HepG2 (cell line): ENCODE results near the gene BARX2. TPM values are rescaled to one million over a fixed set of nuclear protein-coding genes. Genes with fewer than 3 reads are reported as not detected.

Source experiments
- ATRX ChIP-seq: sonication (generic); formaldehyde crosslinking; IDR thresholded peaks from 2 replicates; pipeline ENCODE4 v1.4.0; 2020; ENCODE audit warnings: missing genetic modification reagents, borderline replicate concordance
- CENPX ChIP-seq: sonication (generic); formaldehyde crosslinking; IDR thresholded peaks from 2 replicates; pipeline ENCODE4 v1.9.0; 2021; ENCODE audit warnings: mild to moderate bottlenecking, missing genetic modification reagents, moderate library complexity
- FIP1L1 ChIP-seq: fragments of 200-400 bp; formaldehyde crosslinking; IDR thresholded peaks from 2 replicates; pipeline ENCODE4 v1.6.1; 2018; ENCODE audit warnings: low read depth, mild to moderate bottlenecking, low read length, moderate library complexity, borderline replicate concordance; ENCODE audit not compliant: insufficient read depth
- FOXO1 ChIP-seq: sonication (generic); formaldehyde crosslinking; IDR thresholded peaks from 2 replicates; pipeline ENCODE4 v1.4.0; 2020; ENCODE audit warnings: missing genetic modification reagents
- FOXP1 ChIP-seq, 2 experiments: fragments of 450-650 bp in 1 of 2; IDR thresholded peaks; 2 replicates each; pipeline ENCODE4 v1.6.1; 2017 to 2018; ENCODE audit warnings: antibody characterized with exemption in 1 of 2
- JUNB ChIP-seq: sonication (generic); formaldehyde crosslinking; IDR thresholded peaks from 2 replicates; pipeline ENCODE4 v1.8.0; 2022; ENCODE audit warnings: missing genetic modification reagents, mild to moderate bottlenecking, borderline replicate concordance
- KAT8 ChIP-seq: IDR thresholded peaks from 2 replicates; pipeline ENCODE4 v1.6.1; 2016; ENCODE audit warnings: missing genetic modification reagents, missing compliant biosample characterization
- NONO ChIP-seq, 2 experiments: fragments of 450-650 bp in 1 of 2; sonication (generic) in 1 of 2; formaldehyde crosslinking in 1 of 2; IDR thresholded peaks in 1 of 2; conservative IDR thresholded peaks in 1 of 2; 2 replicates each; pipeline versions ENCODE4 v1.6.1 to v1.8.0; 2017 to 2022; ENCODE audit warnings: mild to moderate bottlenecking in 1 of 2, missing genetic modification reagents in 1 of 2, moderate library complexity in 1 of 2
- POLR2AphosphoS2 ChIP-seq: IDR thresholded peaks from 2 replicates; pipeline ENCODE4 v1.6.1; 2011; ENCODE audit warnings: low read depth, low read length, improper control_type of control experiment
- TMF1 ChIP-seq: sonication (generic); formaldehyde crosslinking; IDR thresholded peaks from 2 replicates; pipeline ENCODE4 v1.8.1; 2022; ENCODE audit warnings: low read depth, missing genetic modification reagents
- YEATS2 ChIP-seq: sonication (generic); formaldehyde crosslinking; IDR thresholded peaks from 2 replicates; pipeline ENCODE4 v1.4.0; 2020; ENCODE audit warnings: missing genetic modification reagents, borderline replicate concordance
- ZBTB1 ChIP-seq: sonication (generic); formaldehyde crosslinking; IDR thresholded peaks from 2 replicates; pipeline ENCODE4 v1.4.0; 2020; ENCODE audit warnings: missing genetic modification reagents, borderline replicate concordance
- ZBTB7B ChIP-seq: sonication (generic); formaldehyde crosslinking; IDR thresholded peaks from 2 replicates; pipeline ENCODE4 v1.4.0; 2020; ENCODE audit warnings: missing genetic modification reagents
- ZNF329 ChIP-seq: sonication (generic); formaldehyde crosslinking; IDR thresholded peaks from 2 replicates; pipeline ENCODE4 v1.9.0; 2021; ENCODE audit warnings: low read depth, mild to moderate bottlenecking, missing genetic modification reagents
- ZNF557 ChIP-seq: sonication (generic); formaldehyde crosslinking; IDR thresholded peaks from 2 replicates; pipeline ENCODE4 v1.4.0; 2020; ENCODE audit warnings: missing genetic modification reagents
- ZNF75D ChIP-seq: sonication (generic); formaldehyde crosslinking; IDR thresholded peaks from 2 replicates; pipeline ENCODE4 v1.8.1; 2023; ENCODE audit warnings: missing genetic modification reagents, mild to moderate bottlenecking, borderline replicate concordance
- ZNF768 ChIP-seq: sonication (generic); formaldehyde crosslinking; IDR thresholded peaks from 2 replicates; pipeline ENCODE4 v1.4.0; 2020; ENCODE audit warnings: missing genetic modification reagents
- ZNF788 ChIP-seq: sonication (generic); formaldehyde crosslinking; IDR thresholded peaks from 2 replicates; pipeline ENCODE4 v1.5.0; 2020; ENCODE audit warnings: mild to moderate bottlenecking, missing genetic modification reagents, borderline replicate concordance
- polyA plus RNA-seq, 8 experiments: library from polyadenylated mRNA; depleted of rRNA in 3 of 8; stranded (reverse) in 7 of 8; unstranded in 1 of 8; fragments of >200 nt; fragmentation: Illumina TruSeq in 4 of 8; extraction: Trizol in 4 of 8; gene quantifications; 2 replicates each; pipeline versions ENCODE4 v1.2.1 to v1.2.3, GENCODE V29; 2011 to 2016; ENCODE audit warnings: low read depth in 4 of 8, missing spikeins in 1 of 8, mixed read lengths in 1 of 8; ENCODE audit not compliant: insufficient read depth in 1 of 8
- total RNA-seq, 5 experiments: library from RNA; depleted of rRNA; stranded (reverse); fragments of >200 nt; fragmentation: Illumina TruSeq; extraction: Trizol; gene quantifications; 2 replicates each; pipeline ENCODE4 v1.2.3, GENCODE V29; 2016; ENCODE audit warnings: low read depth in 1 of 5
- TF ChIP-seq, protein P1 (sequence below): sonication (generic); formaldehyde crosslinking; IDR thresholded peaks from one replicate; pipeline ENCODE4 v1.5.1; 2020; ENCODE audit warnings: mild to moderate bottlenecking, missing genetic modification reagents; ENCODE audit errors: not compliant biosample characterization
- TF ChIP-seq, protein P2 (sequence below): sonication (generic); formaldehyde crosslinking; IDR thresholded peaks from 2 replicates; pipeline ENCODE4 v1.5.1; 2020; ENCODE audit warnings: missing genetic modification reagents, mild to moderate bottlenecking, borderline replicate concordance
- TF ChIP-seq, protein P3 (sequence below): sonication (generic); formaldehyde crosslinking; IDR thresholded peaks from 2 replicates; pipeline ENCODE4 v1.4.0; 2020; ENCODE audit warnings: missing genetic modification reagents

Gene BARX2
- total and polyA plus RNA-seq, 2 of the 13 experiments (the other 11 are each of a cell fraction or from before 2014, with no cell fraction given): not detected

DNA sequence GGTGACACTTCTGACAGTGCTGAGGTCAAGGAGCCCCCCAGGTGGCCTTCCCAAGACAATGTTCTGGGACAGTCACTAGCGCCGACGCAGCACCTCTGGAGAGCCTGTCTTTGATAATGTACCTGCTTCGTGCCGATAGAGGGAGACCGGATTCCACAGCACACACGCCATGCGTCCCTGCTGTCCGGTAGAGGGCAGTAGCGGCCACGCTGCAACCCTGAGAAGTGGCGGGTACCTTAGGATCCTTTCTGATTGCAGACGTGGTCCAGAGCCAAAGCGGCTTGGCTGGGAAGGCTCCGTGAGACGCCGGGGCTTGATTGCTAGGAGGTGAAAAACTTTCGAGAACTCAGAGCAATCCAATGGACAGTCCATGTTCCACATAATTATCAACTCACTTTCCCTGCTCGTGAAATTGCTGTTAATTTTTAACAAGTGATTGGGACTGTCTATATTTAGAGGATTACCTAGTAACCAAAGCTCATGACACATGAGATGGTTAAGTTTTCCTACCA lies 11.4 kb upstream of the BARX2 start (continued):
- TF ChIP-seq, protein P1, sequence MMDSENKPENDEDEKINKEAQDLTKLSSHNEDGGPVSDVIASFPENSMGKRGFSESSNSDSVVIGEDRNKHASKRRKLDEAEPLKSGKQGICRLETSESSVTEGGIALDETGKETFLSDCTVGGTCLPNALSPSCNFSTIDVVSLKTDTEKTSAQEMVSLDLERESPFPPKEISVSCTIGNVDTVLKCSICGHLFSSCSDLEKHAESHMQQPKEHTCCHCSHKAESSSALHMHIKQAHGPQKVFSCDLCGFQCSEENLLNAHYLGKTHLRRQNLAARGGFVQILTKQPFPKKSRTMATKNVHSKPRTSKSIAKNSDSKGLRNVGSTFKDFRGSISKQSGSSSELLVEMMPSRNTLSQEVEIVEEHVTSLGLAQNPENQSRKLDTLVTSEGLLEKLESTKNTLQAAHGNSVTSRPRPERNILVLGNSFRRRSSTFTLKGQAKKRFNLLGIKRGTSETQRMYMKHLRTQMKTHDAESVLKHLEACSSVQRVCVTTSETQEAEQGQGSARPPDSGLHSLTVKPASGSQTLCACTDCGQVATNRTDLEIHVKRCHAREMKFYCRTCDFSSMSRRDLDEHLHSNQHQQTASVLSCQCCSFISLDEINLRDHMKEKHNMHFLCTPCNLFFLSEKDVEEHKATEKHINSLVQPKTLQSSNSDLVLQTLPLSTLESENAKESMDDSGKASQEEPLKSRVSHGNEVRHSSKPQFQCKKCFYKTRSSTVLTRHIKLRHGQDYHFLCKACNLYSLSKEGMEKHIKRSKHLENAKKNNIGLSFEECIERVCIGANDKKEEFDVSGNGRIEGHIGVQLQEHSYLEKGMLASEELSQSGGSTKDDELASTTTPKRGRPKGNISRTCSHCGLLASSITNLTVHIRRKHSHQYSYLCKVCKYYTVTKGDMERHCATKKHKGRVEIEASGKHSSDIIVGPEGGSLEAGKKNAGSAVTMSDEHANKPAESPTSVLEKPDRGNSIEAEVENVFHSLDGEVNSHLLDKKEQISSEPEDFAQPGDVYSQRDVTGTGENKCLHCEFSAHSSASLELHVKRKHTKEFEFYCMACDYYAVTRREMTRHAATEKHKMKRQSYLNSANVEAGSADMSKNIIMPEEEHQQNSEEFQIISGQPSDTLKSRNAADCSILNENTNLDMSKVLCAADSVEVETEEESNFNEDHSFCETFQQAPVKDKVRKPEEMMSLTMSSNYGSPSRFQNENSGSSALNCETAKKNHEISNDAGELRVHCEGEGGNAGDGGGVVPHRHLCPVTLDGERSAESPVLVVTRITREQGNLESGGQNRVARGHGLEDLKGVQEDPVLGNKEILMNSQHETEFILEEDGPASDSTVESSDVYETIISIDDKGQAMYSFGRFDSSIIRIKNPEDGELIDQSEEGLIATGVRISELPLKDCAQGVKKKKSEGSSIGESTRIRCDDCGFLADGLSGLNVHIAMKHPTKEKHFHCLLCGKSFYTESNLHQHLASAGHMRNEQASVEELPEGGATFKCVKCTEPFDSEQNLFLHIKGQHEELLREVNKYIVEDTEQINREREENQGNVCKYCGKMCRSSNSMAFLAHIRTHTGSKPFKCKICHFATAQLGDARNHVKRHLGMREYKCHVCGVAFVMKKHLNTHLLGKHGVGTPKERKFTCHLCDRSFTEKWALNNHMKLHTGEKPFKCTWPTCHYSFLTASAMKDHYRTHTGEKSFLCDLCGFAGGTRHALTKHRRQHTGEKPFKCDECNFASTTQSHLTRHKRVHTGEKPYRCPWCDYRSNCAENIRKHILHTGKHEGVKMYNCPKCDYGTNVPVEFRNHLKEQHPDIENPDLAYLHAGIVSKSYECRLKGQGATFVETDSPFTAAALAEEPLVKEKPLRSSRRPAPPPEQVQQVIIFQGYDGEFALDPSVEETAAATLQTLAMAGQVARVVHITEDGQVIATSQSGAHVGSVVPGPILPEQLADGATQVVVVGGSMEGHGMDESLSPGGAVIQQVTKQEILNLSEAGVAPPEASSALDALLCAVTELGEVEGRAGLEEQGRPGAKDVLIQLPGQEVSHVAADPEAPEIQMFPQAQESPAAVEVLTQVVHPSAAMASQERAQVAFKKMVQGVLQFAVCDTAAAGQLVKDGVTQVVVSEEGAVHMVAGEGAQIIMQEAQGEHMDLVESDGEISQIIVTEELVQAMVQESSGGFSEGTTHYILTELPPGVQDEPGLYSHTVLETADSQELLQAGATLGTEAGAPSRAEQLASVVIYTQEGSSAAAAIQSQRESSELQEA: no peak
- TF ChIP-seq YEATS2 (CRISPR knock-in tag): peak; percentile 42; the same call in 1 of the 2 replicates
- no peak for TF ChIP-seq ZNF557 (CRISPR knock-in tag)
- TF ChIP-seq, protein P2, sequence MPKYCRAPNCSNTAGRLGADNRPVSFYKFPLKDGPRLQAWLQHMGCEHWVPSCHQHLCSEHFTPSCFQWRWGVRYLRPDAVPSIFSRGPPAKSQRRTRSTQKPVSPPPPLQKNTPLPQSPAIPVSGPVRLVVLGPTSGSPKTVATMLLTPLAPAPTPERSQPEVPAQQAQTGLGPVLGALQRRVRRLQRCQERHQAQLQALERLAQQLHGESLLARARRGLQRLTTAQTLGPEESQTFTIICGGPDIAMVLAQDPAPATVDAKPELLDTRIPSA (CRISPR knock-in tag): no peak
- no peak for TF ChIP-seq TMF1 (CRISPR knock-in tag)
- no peak for TF ChIP-seq FOXP1 (IDR thresholded peaks at IDR 0.05)
- TF ChIP-seq FOXP1 (CRISPR knock-in tag; IDR thresholded peaks at IDR 0.05): no peak
- no peak for TF ChIP-seq CENPX
- no peak for TF ChIP-seq POLR2AphosphoS2
- no peak for TF ChIP-seq NONO (IDR thresholded peaks at IDR 0.05)
- TF ChIP-seq NONO (CRISPR knock-in tag; conservative IDR thresholded peaks at IDR 0.05): peak; percentile 48; the same call in 1 of the 2 replicates
- peak; percentile 62 for TF ChIP-seq FOXO1 (CRISPR knock-in tag)
- no peak for TF ChIP-seq ZNF75D (CRISPR knock-in tag)
- TF ChIP-seq ZBTB1: no peak
- peak; percentile 42; the same call in 1 of the 2 replicates for TF ChIP-seq ZNF768 (CRISPR knock-in tag)
- TF ChIP-seq, protein P3, sequence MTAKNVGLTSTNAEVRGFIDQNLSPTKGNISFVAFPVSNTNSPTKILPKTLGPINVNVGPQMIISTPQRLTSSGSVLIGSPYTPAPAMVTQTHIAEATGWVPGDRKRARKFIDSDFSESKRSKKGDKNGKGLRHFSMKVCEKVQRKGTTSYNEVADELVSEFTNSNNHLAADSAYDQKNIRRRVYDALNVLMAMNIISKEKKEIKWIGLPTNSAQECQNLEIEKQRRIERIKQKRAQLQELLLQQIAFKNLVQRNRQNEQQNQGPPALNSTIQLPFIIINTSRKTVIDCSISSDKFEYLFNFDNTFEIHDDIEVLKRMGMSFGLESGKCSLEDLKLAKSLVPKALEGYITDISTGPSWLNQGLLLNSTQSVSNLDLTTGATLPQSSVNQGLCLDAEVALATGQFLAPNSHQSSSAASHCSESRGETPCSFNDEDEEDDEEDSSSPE (CRISPR knock-in tag): peak; percentile 77
- peak; percentile 60; the same call in 1 of the 2 replicates for TF ChIP-seq ZNF788 (CRISPR knock-in tag)
- TF ChIP-seq FIP1L1: no peak
- TF ChIP-seq ATRX: no peak
- peak; percentile 58; the same call in 1 of the 2 replicates for TF ChIP-seq ZBTB7B (CRISPR knock-in tag)
- TF ChIP-seq KAT8 (CRISPR knock-in tag): peak; percentile 67; the same call in 1 of the 2 replicates
- TF ChIP-seq ZNF329 (CRISPR knock-in tag): no peak
- no peak for TF ChIP-seq JUNB (CRISPR knock-in tag)
